Ureter (tissue), 1 donor: ENCODE measurements around the gene MTERF4. TPM values are rescaled to one million over a fixed set of nuclear protein-coding genes. Genes with fewer than 3 reads are reported as not detected.

ENCODE experiments used
- DNase-seq: peaks from one replicate; pipeline ENCODE4 v3.0.0-alpha.2; 2020; ENCODE audit warnings: low spot score
- total RNA-seq: library from RNA; stranded (reverse); gene quantifications from one replicate; pipeline ENCODE4 v1.2.4, GENCODE V29; 2023
- donor health status: DM: yes; HTN: yes; CAD: no.

MTERF4 gene
- total RNA-seq, 1 donor from 2014 or later, result 37.6 TPM

DNA sequence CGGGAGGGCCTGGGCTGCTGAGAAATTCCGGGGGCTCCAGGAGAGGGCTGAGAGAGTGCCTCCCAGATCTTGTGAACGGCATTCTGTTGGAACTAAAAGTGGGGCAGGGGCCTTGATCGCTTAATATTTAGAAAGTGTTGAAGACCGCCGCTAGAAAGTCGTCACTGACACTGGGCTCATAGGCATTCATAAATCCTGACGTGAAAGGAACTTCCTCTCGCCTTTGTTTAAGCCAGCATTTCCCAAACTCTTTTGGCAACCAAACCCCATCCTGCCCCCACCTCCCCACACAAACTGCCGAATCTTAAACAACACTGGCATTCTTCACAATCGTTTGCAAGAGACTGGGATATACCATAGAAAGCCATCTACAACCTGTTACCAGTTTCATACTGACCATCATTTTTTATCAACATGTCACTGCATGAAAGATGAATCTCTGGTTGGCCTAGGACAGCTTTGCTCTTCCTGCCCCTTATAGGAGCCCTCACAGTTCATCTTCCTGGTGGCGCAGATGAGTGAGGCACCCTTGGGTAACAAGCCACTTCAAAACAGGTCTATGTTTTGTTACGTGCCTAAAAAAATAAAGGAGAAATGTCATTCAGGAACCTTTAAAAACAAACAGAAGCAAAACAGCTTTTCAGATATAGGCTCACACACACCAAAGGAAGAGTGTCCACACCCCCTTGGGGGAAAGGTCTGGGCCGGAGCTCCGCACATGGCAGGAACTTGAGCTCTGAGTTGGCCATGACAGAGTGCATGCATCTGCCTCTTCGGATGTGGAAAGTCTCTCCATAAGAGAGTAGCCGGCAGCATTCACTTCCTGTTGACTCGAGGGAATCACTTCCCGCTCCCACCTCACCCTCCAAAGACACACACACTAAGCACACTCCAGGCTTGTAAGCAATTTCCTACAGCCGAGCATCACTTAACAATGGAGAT, 13.0 kb downstream of the MTERF4 start:
- no peak for DNase-seq

DNA sequence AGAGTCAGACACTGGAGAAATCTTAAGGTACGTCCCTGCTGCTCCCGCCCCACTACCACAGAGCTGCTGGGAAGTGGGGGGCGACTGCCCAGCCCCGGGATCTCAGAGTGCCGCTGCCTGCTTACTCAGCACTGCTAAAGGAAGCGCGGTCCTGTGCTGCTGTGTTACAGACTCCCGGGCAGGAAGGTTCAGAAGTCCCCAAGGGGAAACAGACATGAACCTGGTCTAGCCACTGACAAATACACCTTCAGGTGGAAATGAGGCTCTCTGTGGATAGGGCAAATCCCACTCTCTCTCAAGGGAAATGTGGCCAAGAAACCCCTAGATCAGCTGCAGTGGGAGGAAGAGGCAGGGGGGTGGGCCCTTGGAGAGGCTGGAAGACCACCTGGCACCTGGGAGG, 13.7 kb downstream of the MTERF4 start:
- no peak for DNase-seq

DNA sequence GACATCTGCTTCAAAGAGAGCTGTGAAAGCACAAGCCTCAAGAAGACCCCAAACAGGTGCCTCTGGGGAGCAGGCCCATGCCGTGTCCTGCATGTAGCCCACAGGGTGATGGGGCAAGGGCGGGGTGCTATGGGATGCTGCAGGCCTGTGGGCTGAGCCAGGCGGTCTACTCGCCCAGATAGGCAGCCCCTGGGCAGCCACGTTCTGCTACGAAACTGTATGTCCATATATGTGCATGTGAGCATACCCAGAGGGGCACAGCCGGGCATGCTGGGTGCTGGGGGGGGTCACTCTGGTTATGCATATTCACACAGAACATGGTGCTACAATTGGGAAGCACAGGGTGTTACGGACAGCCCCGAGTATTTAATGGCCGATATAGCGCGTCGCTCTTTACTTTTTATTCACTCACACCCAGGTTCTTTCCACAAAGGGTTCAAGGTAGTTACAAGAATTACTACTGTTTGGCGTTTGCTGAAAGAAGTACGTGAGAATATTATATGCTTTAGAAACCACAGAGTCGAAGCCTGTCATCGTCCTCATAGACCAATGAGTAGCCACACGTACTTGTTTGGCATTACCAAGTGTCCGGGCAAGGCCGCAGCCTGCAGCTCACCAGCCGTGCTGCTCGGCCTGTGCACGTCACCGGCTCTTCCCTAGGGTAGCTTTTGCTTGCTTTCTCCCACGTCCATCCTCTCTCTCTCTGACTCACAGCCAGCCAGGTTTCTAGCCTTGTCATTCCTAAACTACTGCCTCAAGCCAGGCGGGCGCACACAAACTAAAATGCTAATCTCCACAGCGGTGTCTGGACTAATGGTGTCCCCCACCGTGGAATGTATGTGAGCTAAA, 14.4 kb downstream of the MTERF4 start:
- no peak for DNase-seq

DNA sequence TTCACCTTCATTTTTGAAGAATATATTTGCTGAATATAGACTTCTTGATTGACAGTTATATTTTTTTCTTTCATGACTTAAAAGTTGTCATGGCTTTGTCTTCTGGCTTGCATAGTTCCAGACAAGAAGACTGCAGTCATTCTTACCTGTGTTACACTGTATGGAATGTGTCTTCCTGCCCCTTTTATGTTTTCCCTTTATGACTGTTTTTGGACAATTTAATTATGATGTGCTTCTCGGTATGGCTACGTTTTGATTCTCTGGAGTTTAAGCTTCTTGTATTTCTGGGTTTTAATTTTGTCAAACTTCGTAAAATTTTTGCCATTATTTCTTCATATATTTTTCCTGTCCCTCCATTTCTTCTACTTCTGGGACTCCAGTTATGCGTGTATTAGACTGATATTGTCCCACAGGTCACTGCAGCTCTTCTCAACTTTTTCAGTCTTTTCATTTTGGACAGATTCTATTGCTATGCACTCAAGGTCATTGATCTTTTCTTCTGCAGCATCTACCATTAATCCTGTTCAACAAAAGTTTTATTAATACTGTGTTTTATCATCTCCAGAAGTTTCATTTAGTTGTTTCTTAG, 17.1 kb downstream of the MTERF4 start:
- no peak for DNase-seq

DNA sequence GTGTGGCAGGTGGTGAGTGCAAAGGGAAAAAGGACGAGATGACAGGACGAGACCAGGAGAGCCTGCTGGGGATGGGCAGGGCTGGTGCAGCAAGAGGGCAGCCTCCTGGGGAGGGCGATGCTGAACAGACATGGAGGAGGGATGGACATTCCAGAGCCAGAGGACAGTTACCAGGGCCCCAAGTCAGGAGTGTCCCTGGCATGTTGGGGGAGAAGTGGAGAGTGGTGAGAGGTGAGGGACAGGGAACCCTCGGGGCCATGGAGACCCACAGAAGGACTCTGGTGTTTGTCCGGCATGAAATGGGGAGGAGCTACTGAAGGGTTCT, 19.0 kb downstream of the MTERF4 start:
- DNase-seq, result no peak

DNA sequence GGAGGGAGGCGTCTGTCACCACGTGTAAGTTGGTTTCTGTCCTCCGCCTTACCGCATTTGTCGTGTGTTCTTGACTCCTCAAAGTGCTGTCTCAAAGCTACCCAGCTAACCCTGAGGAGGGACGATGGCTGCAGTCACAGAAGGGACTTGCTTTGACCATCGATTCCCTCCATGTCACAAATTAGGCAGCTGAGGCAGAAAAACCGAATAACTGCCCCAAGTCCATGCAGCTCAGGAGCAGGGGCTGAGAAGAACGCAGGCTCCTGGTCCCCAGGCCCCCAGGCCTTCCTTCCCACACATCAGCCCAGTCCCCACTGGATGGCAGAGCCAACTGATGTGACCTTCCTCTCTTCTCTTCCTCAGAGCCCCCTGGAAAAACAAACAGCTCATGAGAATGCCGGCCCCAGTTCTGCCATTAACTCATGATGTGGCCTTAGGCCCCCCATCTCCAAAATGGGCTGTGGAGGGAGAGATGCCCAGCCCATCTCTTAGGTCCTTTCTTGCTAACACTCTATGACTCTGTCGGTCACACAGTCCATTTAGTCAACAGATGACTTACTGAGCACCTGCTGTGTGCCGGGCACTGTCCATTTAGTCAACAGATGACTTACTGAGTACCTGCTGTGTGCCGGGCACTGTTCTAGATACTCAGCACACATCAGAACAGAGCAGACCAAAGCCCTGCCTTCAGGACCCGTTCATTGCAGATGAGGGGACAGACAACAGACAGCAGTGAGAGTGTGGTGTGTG, 19.6 kb downstream of the MTERF4 start:
- no peak for DNase-seq

DNA sequence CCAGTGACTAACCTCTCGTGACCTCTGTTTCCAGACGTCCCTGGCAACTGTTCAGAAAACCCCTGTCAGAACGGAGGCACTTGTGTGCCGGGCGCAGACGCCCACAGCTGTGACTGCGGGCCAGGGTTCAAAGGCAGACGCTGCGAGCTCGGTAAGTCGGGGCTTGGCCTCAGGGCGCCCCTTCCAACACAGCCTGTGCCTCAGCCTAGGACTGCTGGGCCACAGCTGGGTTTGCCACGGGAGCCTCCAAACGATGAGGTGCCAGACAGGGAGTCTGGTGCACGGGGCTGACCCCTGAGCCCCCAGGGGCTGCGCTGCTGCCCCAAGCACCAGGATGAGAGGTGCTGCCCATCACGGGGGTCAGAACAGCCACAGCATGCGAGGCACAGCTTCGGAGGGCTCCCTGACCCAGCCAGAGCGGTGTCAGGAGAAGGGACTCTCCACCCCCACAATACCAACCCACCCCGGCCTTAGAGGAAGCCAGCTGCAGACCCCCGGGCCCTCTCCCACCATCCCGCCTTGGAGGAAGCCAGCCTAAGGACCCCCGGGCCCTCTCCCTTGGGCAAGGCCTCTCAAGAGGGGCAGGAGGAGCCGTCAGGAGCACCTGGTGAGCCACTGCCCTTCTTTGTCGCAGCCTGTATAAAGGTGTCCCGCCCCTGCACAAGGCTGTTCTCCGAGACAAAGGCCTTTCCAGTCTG, 20.3 kb downstream of the MTERF4 start:
- DNase-seq, result peak; percentile 42

DNA sequence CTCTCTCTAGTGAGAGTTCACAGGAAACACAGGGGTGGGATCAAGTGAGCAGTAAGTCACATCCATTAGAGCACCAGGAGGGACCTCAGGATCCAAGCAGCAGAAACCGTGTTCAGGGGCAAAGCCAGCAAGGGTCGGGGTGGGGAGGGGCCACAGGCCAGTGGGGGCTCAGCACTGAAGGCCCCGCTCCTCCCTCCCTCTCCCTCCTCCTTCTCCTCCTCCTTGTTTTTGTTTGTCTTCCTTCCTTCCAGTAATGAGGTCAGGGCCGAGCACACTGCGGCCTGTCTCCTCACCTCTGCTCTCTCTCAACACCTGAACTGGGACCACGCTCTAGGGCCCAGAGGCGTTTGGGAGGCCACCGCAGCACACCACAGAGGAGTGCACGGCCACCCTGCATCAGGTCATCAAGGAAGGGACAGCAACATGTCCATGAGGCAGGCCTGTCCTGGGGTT, 20.9 kb downstream of the MTERF4 start:
- no peak for DNase-seq

DNA sequence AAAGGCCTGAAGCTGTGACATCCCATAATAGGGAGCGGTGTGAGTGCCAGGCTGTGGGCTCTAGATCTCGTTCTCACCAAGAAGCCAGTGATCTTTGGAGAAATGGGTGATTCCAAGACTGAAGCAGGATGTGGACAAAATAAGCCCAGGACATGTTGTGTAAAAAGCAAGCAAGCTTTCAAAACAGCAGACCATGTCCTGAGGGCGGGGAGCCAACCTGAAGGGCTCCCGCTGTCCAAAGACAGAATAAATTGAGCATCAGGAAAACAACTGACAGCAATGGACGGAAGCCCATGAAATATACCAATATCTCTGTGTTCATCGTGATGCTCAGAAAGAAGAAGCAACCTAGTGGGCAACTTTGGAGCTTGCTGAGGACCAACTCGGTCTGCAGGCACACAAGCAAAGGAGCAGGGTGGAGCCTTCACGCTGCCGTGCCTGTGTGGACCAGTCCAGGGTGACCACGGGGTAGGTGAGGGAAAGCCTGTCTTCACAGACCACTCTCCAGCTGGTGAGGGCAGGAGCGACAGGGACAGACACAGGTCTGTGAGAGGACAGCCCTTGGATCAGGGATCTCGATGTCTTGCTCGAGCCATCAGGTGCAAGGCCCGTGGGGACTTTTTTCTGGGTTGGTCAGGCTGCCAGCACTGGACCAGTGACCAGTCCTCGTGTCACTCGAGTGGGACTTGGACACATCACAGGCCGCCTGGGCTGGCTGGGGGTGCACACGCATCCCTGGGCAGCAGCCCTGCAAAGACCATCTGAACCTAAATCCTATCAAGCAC, 21.5 kb downstream of the MTERF4 start:
- no peak for DNase-seq

DNA sequence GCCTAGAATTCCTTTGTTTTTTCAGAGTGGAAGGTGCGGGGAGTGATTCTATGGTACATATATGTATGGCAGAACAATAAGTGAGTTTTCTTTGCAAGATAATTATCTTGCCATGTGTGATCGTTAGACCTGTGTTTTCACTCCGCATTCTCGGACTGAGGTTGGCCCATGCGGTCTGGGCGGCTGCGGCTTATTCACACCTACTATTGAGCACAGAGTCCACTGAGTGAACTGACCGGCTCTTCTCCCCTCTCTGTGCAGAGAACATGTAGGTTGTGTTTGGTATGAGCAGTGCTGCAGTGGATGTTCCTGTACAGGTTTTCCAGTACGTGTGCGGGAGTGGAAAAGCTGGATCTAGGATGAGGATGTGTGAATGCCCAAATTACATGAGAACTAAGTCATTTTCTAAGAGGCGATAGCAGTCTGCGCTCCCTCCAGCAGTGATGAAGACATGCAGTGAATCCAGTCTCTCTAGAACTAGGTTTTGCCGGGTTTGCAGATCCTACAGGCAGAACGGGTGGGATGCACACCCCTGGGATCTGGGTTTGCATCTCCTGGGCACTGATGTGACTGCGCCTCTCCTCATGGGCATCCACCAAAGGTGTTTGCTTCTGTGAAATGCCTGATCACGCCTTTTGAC, 27.1 kb downstream of the MTERF4 start:
- DNase-seq, result peak; percentile 13

DNA sequence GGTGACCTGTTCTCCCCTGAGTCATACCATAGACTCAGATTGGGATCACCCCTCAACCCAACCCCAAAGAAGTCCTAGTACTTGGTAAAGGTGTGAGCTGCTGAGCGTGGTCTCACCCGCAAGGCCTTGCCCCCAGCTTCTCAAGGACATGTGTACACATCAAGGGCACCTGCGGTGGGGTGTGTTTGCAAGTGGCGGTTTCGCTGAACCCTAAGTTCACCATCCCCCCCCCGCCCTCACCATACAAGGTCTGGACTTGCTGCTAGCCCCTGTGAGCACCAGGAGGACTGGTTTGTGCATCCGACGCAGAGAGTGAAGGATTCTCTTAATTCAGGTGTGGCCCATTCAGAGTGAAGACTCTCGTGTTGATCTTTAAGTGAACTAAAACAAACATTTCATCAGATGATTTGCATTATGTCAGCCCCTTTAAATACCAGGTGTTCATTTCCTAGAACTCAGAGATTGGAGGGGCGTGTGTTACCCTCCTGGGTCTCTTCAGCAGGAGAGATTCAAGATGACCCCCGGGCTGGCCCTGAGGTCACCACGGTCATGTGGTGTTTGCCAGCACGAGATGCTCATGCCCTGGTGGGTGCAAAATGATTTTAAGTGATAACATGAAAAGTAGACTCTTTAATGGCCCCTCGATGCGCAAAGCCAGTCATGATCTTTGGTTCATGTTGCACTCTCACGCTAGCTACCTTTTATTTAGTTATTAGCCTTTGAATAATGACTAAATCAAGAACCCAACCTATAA, 27.8 kb downstream of the MTERF4 start:
- DNase-seq, result peak; percentile 13

DNA sequence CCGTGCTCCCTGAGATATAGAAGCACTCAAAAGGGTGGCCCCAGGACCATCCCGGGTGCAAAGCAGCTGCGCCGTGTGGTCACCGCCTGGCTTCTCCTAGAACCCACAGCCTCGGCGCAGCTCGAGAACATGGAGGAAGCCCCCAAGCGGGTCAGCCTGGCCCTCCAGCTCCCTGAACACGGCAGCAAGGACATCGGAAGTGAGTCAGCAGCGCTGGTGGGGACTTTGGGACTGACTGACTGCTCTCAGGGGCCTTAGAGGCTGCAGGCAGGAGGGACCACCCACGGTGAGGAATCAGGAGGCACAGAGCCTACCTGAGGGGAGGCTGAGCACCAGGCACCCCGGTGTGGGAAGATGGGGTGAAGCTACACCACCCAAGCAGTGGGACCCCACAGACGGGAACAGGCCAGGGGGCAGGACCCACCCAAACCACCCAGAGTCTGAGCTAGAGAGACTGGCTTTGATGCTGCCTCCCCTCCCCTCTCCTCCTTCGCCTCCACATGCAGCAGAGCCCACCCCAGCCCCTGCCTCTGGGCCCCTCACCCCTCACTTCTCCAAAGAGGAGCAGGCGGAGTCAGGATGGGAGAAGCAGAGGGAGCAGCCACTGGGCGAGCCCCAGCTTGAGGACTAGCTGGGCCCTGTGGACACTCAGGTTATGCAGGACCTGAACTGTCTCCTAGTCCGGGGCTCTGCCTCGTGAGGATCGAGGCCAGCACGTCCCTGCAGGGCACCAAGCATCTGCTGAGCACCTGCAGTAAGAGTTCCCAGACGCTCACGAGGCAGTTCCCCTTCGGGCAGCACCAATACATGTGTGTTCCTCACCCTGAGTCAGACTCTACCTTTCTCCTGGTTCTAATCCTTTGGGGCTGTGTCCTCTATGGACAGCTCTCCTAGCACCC, 28.7 kb downstream of the MTERF4 start:
- DNase-seq, result no peak

DNA sequence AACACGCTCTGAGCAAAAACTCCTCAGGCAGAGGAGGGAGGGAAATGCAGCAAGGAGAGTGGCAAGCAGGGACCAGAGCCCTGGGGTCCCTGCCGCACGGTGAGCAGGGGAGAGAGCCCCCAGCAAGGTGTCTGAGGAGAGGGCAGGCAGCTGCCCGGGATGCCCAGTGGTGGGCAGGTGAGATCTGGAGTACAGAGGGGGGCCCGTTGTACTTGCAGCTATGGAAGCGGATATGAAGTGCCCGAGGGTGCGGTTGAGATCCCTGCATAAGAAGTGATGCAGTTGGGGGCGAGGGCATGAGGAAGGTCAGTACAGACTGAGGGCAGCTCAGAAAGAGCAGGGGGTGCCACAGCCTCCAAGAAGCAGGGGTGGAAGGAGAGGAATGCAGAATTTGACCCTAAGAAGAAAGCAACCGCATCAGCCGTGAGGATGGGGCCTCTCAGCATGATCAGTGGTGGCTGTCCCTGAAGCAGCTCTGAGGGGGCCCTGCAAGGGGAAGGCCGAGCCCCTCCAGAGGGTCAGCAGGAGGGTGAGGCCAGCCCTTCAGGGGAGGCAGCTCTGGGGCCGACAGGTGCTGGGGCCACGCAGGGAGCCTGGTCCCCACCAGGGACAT, 29.4 kb downstream of the MTERF4 start:
- DNase-seq, result no peak

DNA sequence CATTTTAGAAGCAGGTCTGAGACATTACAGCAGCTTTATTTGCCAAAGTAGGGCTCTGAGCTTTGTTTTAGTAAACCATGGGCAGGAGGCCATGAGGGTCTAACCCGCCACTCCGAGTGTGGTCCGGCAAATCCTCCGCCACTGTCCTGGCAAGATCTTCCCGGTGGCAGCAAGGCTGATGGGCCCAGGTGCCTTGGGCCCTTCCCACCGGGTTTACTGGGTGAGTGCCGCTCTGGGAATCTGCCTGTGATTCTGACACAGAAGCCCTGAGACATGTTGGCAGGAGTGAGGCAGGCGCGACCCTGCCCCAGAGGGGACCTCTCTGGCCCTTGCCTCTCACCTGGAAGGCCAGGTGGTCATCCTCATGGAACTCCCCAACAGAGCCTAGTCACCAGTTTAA, 29.9 kb downstream of the MTERF4 start:
- DNase-seq, result no peak

DNA sequence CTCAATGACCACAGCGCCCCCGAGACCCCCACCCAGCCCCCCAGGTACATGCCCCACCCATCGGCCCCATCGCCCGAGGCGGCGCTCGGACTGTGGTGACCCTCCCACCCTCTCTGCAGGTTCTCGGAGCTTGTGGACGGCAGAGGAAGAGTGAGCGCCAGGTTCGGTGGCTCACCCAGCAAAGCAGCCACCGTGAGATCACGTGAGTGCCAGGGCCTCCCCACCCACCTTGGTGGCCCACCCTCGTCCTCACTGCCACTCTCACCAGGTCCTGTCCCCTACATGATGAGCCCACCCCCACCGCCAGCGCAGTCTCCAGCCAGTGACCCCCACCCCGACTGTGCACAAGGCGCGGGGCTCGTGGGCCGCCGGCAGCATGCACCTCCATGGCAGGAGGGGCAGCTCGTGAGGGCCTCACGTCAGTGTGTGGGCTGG, 30.4 kb downstream of the MTERF4 start:
- DNase-seq, result no peak

DNA sequence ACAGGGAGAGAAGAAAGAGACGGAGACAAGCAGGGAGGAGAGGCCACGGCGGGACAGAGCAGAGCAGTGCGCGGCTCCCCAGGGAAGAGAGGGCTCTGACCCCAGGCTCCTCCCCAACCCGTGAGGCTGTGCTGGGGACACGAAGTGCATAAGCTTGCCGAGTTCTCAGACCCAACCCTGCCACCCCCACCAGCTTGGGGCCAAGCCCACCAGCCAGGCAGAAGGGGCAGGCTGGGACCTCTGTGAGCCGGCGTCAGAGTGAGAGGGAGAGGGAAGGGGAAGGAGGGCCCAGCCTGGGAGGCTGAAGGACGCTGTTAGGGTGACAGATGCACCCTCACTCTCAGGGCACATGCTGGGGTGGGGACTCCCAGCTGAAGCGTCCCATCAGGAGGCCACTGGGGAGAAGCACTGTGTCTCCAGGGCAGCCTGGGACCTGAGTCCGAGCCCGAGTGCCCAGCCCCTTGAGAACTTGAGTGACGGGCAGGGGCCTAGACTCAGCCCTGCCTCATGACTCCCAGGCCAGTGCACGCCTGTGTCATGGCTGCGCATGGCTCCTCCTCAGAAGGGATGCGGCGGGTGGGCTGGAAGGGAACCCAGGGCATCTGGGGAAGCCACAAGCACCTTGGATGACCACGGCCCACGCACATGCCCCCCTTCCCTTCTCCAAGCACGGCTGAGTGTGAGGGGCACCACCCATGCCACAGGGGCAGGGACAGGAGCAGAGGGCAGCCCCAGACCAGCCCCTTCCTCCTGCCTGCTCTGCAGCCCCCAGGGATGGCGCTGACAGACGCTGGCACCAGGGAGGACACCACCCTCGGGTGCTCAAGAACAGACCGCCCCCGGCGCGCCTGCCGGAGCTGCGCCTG, 31.0 kb downstream of the MTERF4 start:
- no peak for DNase-seq
